ENCODE data around the gene RIPOR3.
"Not testable (repeated sequence)": the region's sequence is repeated elsewhere in the genome, so short reads cannot be mapped to it uniquely, and the experiment has no call there.

RIPOR3 gene

GRCh38 chr20:50676858-50677257 lies 14.5 kb downstream of the RIPOR3 start:
- Histone ChIP-seq H3K27ac (replicated peaks) (no peak overlapping the region), H3K27me3 (ENCODE audit: insufficient read depth, poor library complexity, severe bottlenecking) (no peaks in the 10 kb centered on the region), H3K4me3 (replicated peaks; ENCODE audit: insufficient read depth, low read length) (no peak overlapping the region)
- no peak for DNase-seq (ENCODE audit: low read depth in 1 of 2, low spot score in 1 of 2)
- TF ChIP-seq GABPA (IDR thresholded peaks at IDR 0.05; ENCODE audit: low read depth) (no peak), POLR2AphosphoS5 (IDR thresholded peaks at IDR 0.05; ENCODE audit: low read depth) (no peak), SPI1 (IDR thresholded peaks at IDR 0.05; ENCODE audit: borderline replicate concordance, low read depth) (no peak), REST (IDR thresholded peaks at IDR 0.05; ENCODE audit: insufficient replicate concordance, low read depth) (no peak)
- TF ChIP-seq, protein P1, sequence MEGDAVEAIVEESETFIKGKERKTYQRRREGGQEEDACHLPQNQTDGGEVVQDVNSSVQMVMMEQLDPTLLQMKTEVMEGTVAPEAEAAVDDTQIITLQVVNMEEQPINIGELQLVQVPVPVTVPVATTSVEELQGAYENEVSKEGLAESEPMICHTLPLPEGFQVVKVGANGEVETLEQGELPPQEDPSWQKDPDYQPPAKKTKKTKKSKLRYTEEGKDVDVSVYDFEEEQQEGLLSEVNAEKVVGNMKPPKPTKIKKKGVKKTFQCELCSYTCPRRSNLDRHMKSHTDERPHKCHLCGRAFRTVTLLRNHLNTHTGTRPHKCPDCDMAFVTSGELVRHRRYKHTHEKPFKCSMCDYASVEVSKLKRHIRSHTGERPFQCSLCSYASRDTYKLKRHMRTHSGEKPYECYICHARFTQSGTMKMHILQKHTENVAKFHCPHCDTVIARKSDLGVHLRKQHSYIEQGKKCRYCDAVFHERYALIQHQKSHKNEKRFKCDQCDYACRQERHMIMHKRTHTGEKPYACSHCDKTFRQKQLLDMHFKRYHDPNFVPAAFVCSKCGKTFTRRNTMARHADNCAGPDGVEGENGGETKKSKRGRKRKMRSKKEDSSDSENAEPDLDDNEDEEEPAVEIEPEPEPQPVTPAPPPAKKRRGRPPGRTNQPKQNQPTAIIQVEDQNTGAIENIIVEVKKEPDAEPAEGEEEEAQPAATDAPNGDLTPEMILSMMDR (IDR thresholded peaks at IDR 0.05; ENCODE audit: insufficient read depth, low read length): no peak

DNA sequence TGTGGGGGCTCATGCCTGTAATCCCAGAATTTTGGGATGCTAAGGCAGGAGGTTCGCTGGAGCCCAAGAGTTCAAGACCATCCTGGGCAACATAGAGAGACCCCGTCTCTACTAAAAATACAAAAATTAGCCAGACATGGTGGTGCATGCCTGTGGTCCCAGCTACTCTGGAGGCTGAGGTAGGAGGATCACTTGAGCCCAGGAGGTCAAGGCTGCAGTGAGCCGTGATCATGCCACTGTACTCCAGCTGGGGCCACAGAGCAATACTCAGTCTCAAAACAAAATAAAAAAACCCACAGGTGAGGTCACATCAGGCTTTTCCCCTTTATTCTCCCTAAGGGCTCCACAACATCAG lies 15.0 kb downstream of the RIPOR3 start:
- not testable (repeated sequence) for H3K27ac ChIP-seq (replicated peaks); H3K4me3 ChIP-seq (replicated peaks; ENCODE audit: insufficient read depth, low read length); DNase-seq (ENCODE audit: low read depth in 1 of 2, low spot score in 1 of 2); H3K27me3 ChIP-seq (ENCODE audit: insufficient read depth, poor library complexity, severe bottlenecking)

GRCh38 chr20:50675671-50676376 lies 15.5 kb downstream of the RIPOR3 start:
- H3K27ac ChIP-seq (replicated peaks): no peak overlapping the region
- TF ChIP-seq GABPA (IDR thresholded peaks at IDR 0.05; ENCODE audit: low read depth): no peak
- no peak for TF ChIP-seq SPI1 (IDR thresholded peaks at IDR 0.05; ENCODE audit: borderline replicate concordance, low read depth)
- TF ChIP-seq, protein P1 (IDR thresholded peaks at IDR 0.05; ENCODE audit: insufficient read depth, low read length): no peak
- TF ChIP-seq REST (IDR thresholded peaks at IDR 0.05; ENCODE audit: insufficient replicate concordance, low read depth): no peak
- TF ChIP-seq POLR2AphosphoS5 (IDR thresholded peaks at IDR 0.05; ENCODE audit: low read depth): no peak
- no peak for DNase-seq (ENCODE audit: low read depth in 1 of 2, low spot score in 1 of 2)
- no peak overlapping the region for H3K4me3 ChIP-seq (replicated peaks; ENCODE audit: insufficient read depth, low read length)
- no peaks in the 10 kb centered on the region for H3K27me3 ChIP-seq (ENCODE audit: insufficient read depth, poor library complexity, severe bottlenecking)

DNA sequence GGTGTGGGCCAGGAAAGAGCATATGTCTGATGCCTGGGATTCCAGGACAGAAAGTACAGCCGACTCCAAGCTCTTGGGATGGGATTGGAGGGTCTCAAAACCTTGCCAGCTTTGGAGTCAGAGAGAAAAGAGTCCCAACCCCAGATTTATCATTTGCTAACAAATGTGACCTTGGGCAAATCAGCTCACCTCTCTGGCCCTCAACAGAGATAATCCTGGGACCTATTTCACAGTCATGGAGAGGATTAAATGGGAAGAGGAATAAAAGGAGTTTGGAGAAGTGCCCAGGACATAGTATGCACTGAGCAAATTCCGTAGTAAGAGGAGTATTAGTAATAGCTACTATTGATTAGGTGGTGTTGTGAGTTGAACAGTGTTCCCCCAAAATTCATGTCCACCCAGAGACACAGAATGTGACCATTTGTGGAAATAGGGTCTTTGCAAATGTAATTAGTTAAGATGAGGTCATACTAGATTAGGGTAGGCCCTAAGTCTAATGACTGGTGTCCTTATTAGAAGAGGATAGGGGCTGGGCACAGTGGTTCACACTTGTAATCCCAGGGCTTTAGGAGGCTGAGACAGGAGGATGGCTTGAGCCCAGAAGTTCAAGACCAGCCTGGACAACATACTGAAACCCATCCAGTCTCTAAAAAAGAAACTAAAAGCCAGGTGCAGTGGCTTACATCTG lies 17.1 kb downstream of the RIPOR3 start:
- no peak overlapping the region for H3K27ac ChIP-seq (replicated peaks)
- H3K27me3 ChIP-seq (ENCODE audit: insufficient read depth, poor library complexity, severe bottlenecking): no peaks in the 10 kb centered on the region
- H3K4me3 ChIP-seq (replicated peaks; ENCODE audit: insufficient read depth, low read length): no peak overlapping the region
- TF ChIP-seq POLR2AphosphoS5 (IDR thresholded peaks at IDR 0.05; ENCODE audit: low read depth) (no peak), SPI1 (IDR thresholded peaks at IDR 0.05; ENCODE audit: borderline replicate concordance, low read depth) (no peak), REST (IDR thresholded peaks at IDR 0.05; ENCODE audit: insufficient replicate concordance, low read depth) (no peak), GABPA (IDR thresholded peaks at IDR 0.05; ENCODE audit: low read depth) (no peak)
- TF ChIP-seq, protein P1 (IDR thresholded peaks at IDR 0.05; ENCODE audit: insufficient read depth, low read length): no peak
- DNase-seq (ENCODE audit: low read depth in 1 of 2, low spot score in 1 of 2): no peak
